Measurements from ENCODE around the gene ACER1.
"Not testable (repeated sequence)": the region's sequence is repeated elsewhere in the genome, so short reads cannot be mapped to it uniquely, and the experiment has no call there.

Gene ACER1

GRCh38 chr19:6333439-6333838 is at the start of gene ACER1:
Gene ACER1, minus strand, starts transcription at chr19:6333612. Its CDS starts 61 bp downstream, at chr19:6333551.
- no peak for DNase-seq (ENCODE audit: low spot score)

GRCh38 chr19:6383188-6383587 is 49.8 kb upstream of the ACER1 start:
- DNase-seq (ENCODE audit: low spot score), result no peak

GRCh38 chr19:6381030-6381750 is 47.8 kb upstream of the ACER1 start:
- peak; percentile 61 for DNase-seq (ENCODE audit: low spot score)

GRCh38 chr19:6379744-6380143 is 46.3 kb upstream of the ACER1 start:
- DNase-seq (ENCODE audit: low spot score), result no peak

- no peak for DNase-seq (ENCODE audit: low spot score)
Observed at GRCh38 chr19:6378486-6378885, 45.1 kb upstream of the ACER1 start.

- DNase-seq (ENCODE audit: low spot score), result no peak
Observed at GRCh38 chr19:6378041-6378440, 44.6 kb upstream of the ACER1 start.

GRCh38 chr19:6376512-6377190 is 43.2 kb upstream of the ACER1 start:
- no peak for DNase-seq (ENCODE audit: low spot score)

GRCh38 chr19:6375411-6376010 is 42.1 kb upstream of the ACER1 start, which contains the start of gene PSPN:
Gene PSPN, minus strand, starts transcription at chr19:6375933. Its CDS starts 84 bp downstream, at chr19:6375849.
- no peak for DNase-seq (ENCODE audit: low spot score)

GRCh38 chr19:6374711-6375410 is 41.4 kb upstream of the ACER1 start:
- no peak for DNase-seq (ENCODE audit: low spot score)

- no peak for DNase-seq (ENCODE audit: low spot score)
Observed at GRCh38 chr19:6374161-6374709, 40.8 kb upstream of the ACER1 start.

GRCh38 chr19:6373813-6374108 is 40.3 kb upstream of the ACER1 start:
- no peak for DNase-seq (ENCODE audit: low spot score)

GRCh38 chr19:6373096-6373812 is 39.8 kb upstream of the ACER1 start:
- peak; percentile 98 for DNase-seq (ENCODE audit: low spot score)

GRCh38 chr19:6372594-6373095 is 39.2 kb upstream of the ACER1 start, which contains the start of gene ALKBH7:
Gene ALKBH7, plus strand, starts transcription at chr19:6372794. Its CDS starts 27 bp downstream, at chr19:6372821.
- DNase-seq (ENCODE audit: low spot score), result peak; percentile 100

- no peak for DNase-seq (ENCODE audit: low spot score)
Observed at GRCh38 chr19:6364353-6364752, 30.9 kb upstream of the ACER1 start.

- DNase-seq (ENCODE audit: low spot score), result no peak
Observed at GRCh38 chr19:6362351-6362801, 29.0 kb upstream of the ACER1 start.

GRCh38 chr19:6362027-6362350 is 28.6 kb upstream of the ACER1 start:
- DNase-seq (ENCODE audit: low spot score), result no peak

- DNase-seq (ENCODE audit: low spot score), result not testable (repeated sequence)
Observed at GRCh38 chr19:6360857-6361216, 27.4 kb upstream of the ACER1 start.

- not testable (repeated sequence) for DNase-seq (ENCODE audit: low spot score)
Observed at GRCh38 chr19:6360445-6360844, 27.0 kb upstream of the ACER1 start.

GRCh38 chr19:6359568-6360341 is 26.3 kb upstream of the ACER1 start:
- no peak for DNase-seq (ENCODE audit: low spot score)

GRCh38 chr19:6358003-6358402 is 24.6 kb upstream of the ACER1 start:
- DNase-seq (ENCODE audit: low spot score), result no peak

GRCh38 chr19:6357174-6357573 is 23.8 kb upstream of the ACER1 start:
- no peak for DNase-seq (ENCODE audit: low spot score)
